ENCODE measurements around the gene COQ8A. TPM values are rescaled to one million over a fixed set of nuclear protein-coding genes. Genes with fewer than 3 reads are reported as not detected.

The COQ8A gene
- polyA plus RNA-seq, 3 donors from 2014 or later = 26.9 to 44.3 (median 34.7) TPM

GRCh38 chr1:227010645-227011044 is 70.6 kb downstream of the COQ8A start:
- Mint-ChIP-seq H3K4me3 (no peak overlapping the region), H3K27me3 (ENCODE audit: low read depth in 3 of 3) (peaks cover 2 to 5% (median 4%) of the 10 kb centered on the region in 3 donors), H3K4me1 (no peaks in the 10 kb centered on the region), H3K36me3 (no peaks in the 10 kb centered on the region), H3K9me3 (no peaks in the 10 kb centered on the region), H3K27ac (no peak overlapping the region)
- DNase-seq = no peak

- Mint-ChIP-seq H3K9me3 (peaks cover 0 to 2% (median 0%) of the 10 kb centered on the region in 6 donors), H3K4me1 (no peaks in the 10 kb centered on the region), H3K36me3 (no peaks in the 10 kb centered on the region), H3K27me3 (ENCODE audit: low read depth in 3 of 3) (peaks cover 0 to 5% (median 0%) of the 10 kb centered on the region in 3 donors), H3K27ac (no peak overlapping the region), H3K4me3 (no peak overlapping the region)
- DNase-seq = no peak
Measured at GRCh38 chr1:227016990-227017389, 76.9 kb downstream of the COQ8A start.

- Mint-ChIP-seq H3K27me3 (ENCODE audit: low read depth in 3 of 3) (peaks cover under 1 to 2% (median 2%) of the 10 kb centered on the region in 3 donors), H3K4me1 (no peaks in the 10 kb centered on the region), H3K4me3 (no peak overlapping the region), H3K27ac (no peak overlapping the region), H3K36me3 (no peaks in the 10 kb centered on the region), H3K9me3 (no peaks in the 10 kb centered on the region)
- DNase-seq = no peak
Measured at GRCh38 chr1:227032396-227032795, 92.3 kb downstream of the COQ8A start.

- peaks cover 0 to 2% (median 2%) of the 10 kb centered on the region in 3 donors for H3K27me3 Mint-ChIP-seq (ENCODE audit: low read depth in 3 of 3)
- H3K4me1 Mint-ChIP-seq = no peaks in the 10 kb centered on the region
- no peaks in the 10 kb centered on the region for H3K36me3 Mint-ChIP-seq
- H3K9me3 Mint-ChIP-seq = no peaks in the 10 kb centered on the region
- H3K4me3 Mint-ChIP-seq = no peak overlapping the region
- H3K27ac Mint-ChIP-seq = no peak overlapping the region
- no peak for DNase-seq
Measured at GRCh38 chr1:227033880-227034279, 93.8 kb downstream of the COQ8A start.

- no peak overlapping the region for H3K4me3 Mint-ChIP-seq
- no peaks in the 10 kb centered on the region for H3K4me1 Mint-ChIP-seq
- peaks cover 1 to 2% (median 2%) of the 10 kb centered on the region in 3 donors for H3K27me3 Mint-ChIP-seq (ENCODE audit: low read depth in 3 of 3)
- no peak for DNase-seq
- no peaks in the 10 kb centered on the region for H3K36me3 Mint-ChIP-seq
- no peak overlapping the region for H3K27ac Mint-ChIP-seq
- H3K9me3 Mint-ChIP-seq = no peaks in the 10 kb centered on the region
Measured at GRCh38 chr1:227035316-227035715, 95.2 kb downstream of the COQ8A start.

- Mint-ChIP-seq H3K4me1 (no peaks in the 10 kb centered on the region), H3K9me3 (no peaks in the 10 kb centered on the region), H3K27me3 (ENCODE audit: low read depth in 3 of 3) (peaks cover 1 to 4% (median 2%) of the 10 kb centered on the region in 3 donors), H3K27ac (no peak overlapping the region), H3K36me3 (no peaks in the 10 kb centered on the region), H3K4me3 (no peak overlapping the region)
- DNase-seq = no peak
Measured at GRCh38 chr1:227037121-227037520, 97.0 kb downstream of the COQ8A start.

Other genes starting within 250 kb of the COQ8A start
- gene ITPKB, start 201.0 kb upstream of the COQ8A start, polyA plus RNA-seq = 10 to 100 TPM; 14.1 to 37.8 (median 18.7) TPM
- 10 to 100 TPM; 19.5 to 23.1 (median 20.2) TPM for gene PSEN2, start 69.7 kb upstream of the COQ8A start, polyA plus RNA-seq